HG02610 (cell line): ENCODE measurements around the gene MOV10L1.

Source experiments
- ATAC-seq: cut with Tn5 transposase; IDR thresholded peaks from one replicate; pipeline ENCODE4 v1.9.1; 2021; ENCODE audit warnings: mild to moderate bottlenecking, moderate library complexity; ENCODE audit not compliant: unreplicated experiment

Gene MOV10L1

GRCh38 chr22:50058906-50059880 is 30.6 kb upstream of the MOV10L1 start:
- no peak for ATAC-seq

- ATAC-seq, result no peak
Measured at GRCh38 chr22:50059881-50060262, 29.9 kb upstream of the MOV10L1 start.

GRCh38 chr22:50060441-50061140 is 29.2 kb upstream of the MOV10L1 start:
- ATAC-seq, result no peak

- no peak for ATAC-seq
Measured at GRCh38 chr22:50061141-50061823, 28.5 kb upstream of the MOV10L1 start.

GRCh38 chr22:50061824-50062355 is 27.9 kb upstream of the MOV10L1 start:
- ATAC-seq, result no peak

GRCh38 chr22:50062509-50063135 is 27.2 kb upstream of the MOV10L1 start:
- no peak for ATAC-seq

GRCh38 chr22:50063589-50064393 is 26.0 kb upstream of the MOV10L1 start:
- ATAC-seq, result no peak

- ATAC-seq, result no peak
Measured at GRCh38 chr22:50064453-50064852, 25.4 kb upstream of the MOV10L1 start.

- no peak for ATAC-seq
Measured at GRCh38 chr22:50067244-50067643, 22.6 kb upstream of the MOV10L1 start.

GRCh38 chr22:50068096-50068495 is 21.7 kb upstream of the MOV10L1 start:
- ATAC-seq, result no peak

GRCh38 chr22:50070366-50070765 is 19.4 kb upstream of the MOV10L1 start:
- ATAC-seq, result no peak

GRCh38 chr22:50071432-50072166 is 18.2 kb upstream of the MOV10L1 start:
- ATAC-seq, result no peak

GRCh38 chr22:50072167-50072555 is 17.6 kb upstream of the MOV10L1 start:
- no peak for ATAC-seq

GRCh38 chr22:50072714-50073538 is 16.9 kb upstream of the MOV10L1 start:
- ATAC-seq, result no peak

- ATAC-seq, result no peak
Measured at GRCh38 chr22:50074056-50074455, 15.8 kb upstream of the MOV10L1 start.

- ATAC-seq, result no peak
Measured at GRCh38 chr22:50074551-50075530, 15.0 kb upstream of the MOV10L1 start.
